CD4-positive, alpha-beta memory T cell (primary cell): ENCODE measurements around the gene EFNA5. TPM values are rescaled to one million over a fixed set of nuclear protein-coding genes. Genes with fewer than 3 reads are reported as not detected.

Experiments
- CTCF ChIA-PET: fragments of 350-600 bp; sonication (Branson Sonifier 250); formaldehyde crosslinking; loops from one replicate; lab custom pipeline; 2021; ENCODE audit warnings: inconsistent platforms; ENCODE audit not compliant: partially characterized antibody; lab: Charles Lee
- POLR2A ChIA-PET: fragments of 350-600 bp; sonication (Branson Sonifier 250); formaldehyde crosslinking; loops from one replicate; lab custom pipeline; 2021; ENCODE audit not compliant: partially characterized antibody; lab: Charles Lee
- DNase-seq, 5 donors: peaks; one replicate each; pipeline versions ENCODE4 v3.0.0 to v3.0.0-alpha.2; 2020 to 2022; ENCODE audit warnings: mixed read lengths in 1 of 5
- H3K27ac ChIP-seq: one replicate; pipeline ENCODE4 v1.7.0; 2013; ENCODE audit warnings: low read depth, low read length
- H3K27me3 ChIP-seq: 2 replicates; pipeline ENCODE4 v1.7.0; 2013; ENCODE audit warnings: mild to moderate bottlenecking, low read length, moderate library complexity; ENCODE audit not compliant: insufficient read depth
- H3K36me3 ChIP-seq: 2 replicates; pipeline ENCODE4 v1.7.0; 2013; ENCODE audit warnings: mild to moderate bottlenecking, low read length, moderate library complexity; ENCODE audit not compliant: insufficient read depth
- H3K4me1 ChIP-seq: 2 replicates; pipeline ENCODE4 v1.7.0; 2013; ENCODE audit warnings: mild to moderate bottlenecking, low read length, moderate library complexity; ENCODE audit not compliant: insufficient read depth
- H3K4me3 ChIP-seq, 2 donors: one replicate each; pipeline ENCODE4 v1.7.0; 2013; ENCODE audit warnings: low read length in 2 of 2, mild to moderate bottlenecking in 1 of 2
- H3K9me3 ChIP-seq, 2 donors: one replicate each; pipeline ENCODE4 v1.7.0; 2013; ENCODE audit warnings: low read length in 2 of 2, control low read depth in 1 of 2; ENCODE audit not compliant: control insufficient read depth in 1 of 2
- H3K27ac Mint-ChIP-seq, 7 donors: one replicate each; pipeline ENCODE4 v1.8.0; 2020 to 2021; ENCODE audit warnings: mixed read lengths in 7 of 7, mild to moderate bottlenecking in 6 of 7, inconsistent platforms in 3 of 7, moderate library complexity in 3 of 7
- H3K27me3 Mint-ChIP-seq, 2 donors: one replicate each; pipeline ENCODE4 v1.8.0; 2020 to 2021; ENCODE audit warnings: mixed read lengths in 2 of 2
- H3K36me3 Mint-ChIP-seq, 2 donors: one replicate each; pipeline ENCODE4 v1.8.0; 2020 to 2021; ENCODE audit warnings: mixed read lengths in 2 of 2, inconsistent platforms in 1 of 2, mild to moderate bottlenecking in 1 of 2
- H3K4me1 Mint-ChIP-seq, 4 donors: one replicate each; pipeline ENCODE4 v1.8.0; 2020 to 2021; ENCODE audit warnings: mixed read lengths in 4 of 4, mild to moderate bottlenecking in 1 of 4
- H3K4me3 Mint-ChIP-seq, 8 donors: one replicate each; pipeline ENCODE4 v1.8.0; 2020 to 2021; ENCODE audit warnings: mixed read lengths in 8 of 8, mild to moderate bottlenecking in 7 of 8, moderate library complexity in 6 of 8, inconsistent platforms in 3 of 8
- H3K9me3 Mint-ChIP-seq, 8 donors: one replicate each; pipeline ENCODE4 v1.8.0; 2020 to 2021; ENCODE audit warnings: mixed read lengths in 8 of 8, mild to moderate bottlenecking in 5 of 8, inconsistent platforms in 3 of 8, moderate library complexity in 1 of 8
- intact Hi-C: fragments of 100-400 bp; cut with micrococcal nuclease; formaldehyde crosslinking; loops from one replicate; pipeline ENCODE4 v1.15.1; 2023
- polyA plus RNA-seq, 2 donors: library from polyadenylated mRNA; unstranded; fragments of 300-500 nt; fragmentation: Illumina TruSeq; gene quantifications; one replicate each; pipeline ENCODE4 v1.2.3, GENCODE V29; 2021
- total RNA-seq, 2 experiments: library from RNA; stranded (reverse); gene quantifications; one replicate each; pipeline ENCODE4 v1.2.3, GENCODE V29; 2021

EFNA5 gene
- total and polyA plus RNA-seq, 4 experiments from 2014 or later = not detected

- no peaks in the 10 kb centered on the region for H3K4me1 ChIP-seq
- no peaks in the 10 kb centered on the region for H3K9me3 ChIP-seq
- ChIA-PET POLR2A (no interaction called here), CTCF (no interaction called here)
- DNase-seq = no peak
- intact Hi-C loops = no loop called here
- Mint-ChIP-seq H3K27ac (no peak overlapping the region), H3K27me3 (peaks cover 6 to 12% of the 10 kb centered on the region in 2 donors), H3K36me3 (no peaks in the 10 kb centered on the region), H3K4me1 (no peaks in the 10 kb centered on the region), H3K9me3 (peaks cover 0 to 2% (median 0%) of the 10 kb centered on the region in 8 donors), H3K4me3 (no peak overlapping the region)
- no peaks in the 10 kb centered on the region for H3K27me3 ChIP-seq
- H3K27ac ChIP-seq = no peak overlapping the region
- H3K4me3 ChIP-seq = no peak overlapping the region
- H3K36me3 ChIP-seq = no peaks in the 10 kb centered on the region
Measured at GRCh38 chr5:107655831-107656230, 14.9 kb downstream of the EFNA5 start.

DNA sequence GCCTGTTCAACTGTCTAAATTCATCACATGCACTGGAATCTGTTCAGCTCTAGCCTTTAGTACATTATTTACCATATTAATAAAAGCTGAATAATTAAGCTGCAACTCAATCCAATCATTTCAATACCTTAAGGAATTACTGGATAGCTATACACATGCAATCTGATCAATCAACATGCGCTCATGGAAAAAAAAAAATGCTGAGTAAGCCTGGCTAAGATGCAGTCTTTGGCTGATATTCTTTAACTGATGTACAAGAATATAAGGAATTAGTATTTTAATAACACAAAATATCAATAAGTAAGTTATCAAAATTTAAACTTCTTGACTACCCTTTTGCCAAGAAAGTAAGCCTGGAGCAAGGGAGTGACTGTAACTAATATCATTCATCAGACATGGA is 15.9 kb downstream of the EFNA5 start:
- Mint-ChIP-seq H3K4me1 (no peaks in the 10 kb centered on the region), H3K36me3 (no peaks in the 10 kb centered on the region), H3K27ac (no peak overlapping the region), H3K27me3 (peaks cover 3 to 9% of the 10 kb centered on the region in 2 donors), H3K4me3 (no peak overlapping the region), H3K9me3 (peaks cover 0 to 2% (median 0%) of the 10 kb centered on the region in 8 donors)
- H3K4me1 ChIP-seq = no peaks in the 10 kb centered on the region
- ChIA-PET POLR2A (no interaction called here), CTCF (no interaction called here)
- H3K4me3 ChIP-seq = no peak overlapping the region
- DNase-seq = no peak
- no peak overlapping the region for H3K27ac ChIP-seq
- intact Hi-C loops = no loop called here
- H3K27me3 ChIP-seq = no peaks in the 10 kb centered on the region
- H3K36me3 ChIP-seq = no peaks in the 10 kb centered on the region
- H3K9me3 ChIP-seq = no peaks in the 10 kb centered on the region

DNA sequence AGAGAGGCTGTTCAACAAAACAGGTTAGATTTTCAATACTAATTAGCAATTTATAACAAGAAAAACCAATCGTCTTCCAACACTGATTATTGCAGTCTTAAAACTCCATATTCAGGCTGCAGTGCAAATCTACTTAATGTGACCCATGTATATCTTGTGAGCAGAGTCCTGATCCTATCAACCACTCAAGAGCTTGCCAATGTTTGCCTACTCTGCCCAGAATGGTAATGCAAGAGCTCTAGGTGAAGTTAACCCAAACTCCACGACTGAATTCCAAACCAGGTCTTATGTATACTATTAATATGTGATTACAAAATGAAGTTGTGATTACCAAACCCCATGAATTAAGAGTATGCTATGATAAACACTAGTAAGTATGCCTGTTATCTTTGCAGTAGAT is 17.1 kb downstream of the EFNA5 start:
- no peak for DNase-seq

GRCh38 chr5:107652839-107653607 is 17.7 kb downstream of the EFNA5 start:
- Histone ChIP-seq H3K27ac (no peak overlapping the region), H3K4me1 (no peaks in the 10 kb centered on the region), H3K4me3 (no peak overlapping the region), H3K36me3 (no peaks in the 10 kb centered on the region), H3K9me3 (no peaks in the 10 kb centered on the region), H3K27me3 (no peaks in the 10 kb centered on the region)
- intact Hi-C loops = no loop called here
- Mint-ChIP-seq H3K27ac (no peak overlapping the region), H3K4me3 (no peak overlapping the region), H3K36me3 (no peaks in the 10 kb centered on the region), H3K4me1 (no peaks in the 10 kb centered on the region), H3K27me3 (peaks cover 3 to 9% of the 10 kb centered on the region in 2 donors), H3K9me3 (peaks cover 0 to 2% (median 0%) of the 10 kb centered on the region in 8 donors)
- POLR2A ChIA-PET = no interaction called here
- no peak for DNase-seq
- CTCF ChIA-PET = no interaction called here

More for the DNA sequence above, 17.1 kb downstream of the EFNA5 start:
- H3K36me3 ChIP-seq = no peaks in the 10 kb centered on the region
- no peaks in the 10 kb centered on the region for H3K9me3 ChIP-seq
- intact Hi-C loops = no loop called here
- ChIA-PET CTCF (no interaction called here), POLR2A (no interaction called here)
- peaks cover 0 to 2% (median 0%) of the 10 kb centered on the region in 8 donors for H3K9me3 Mint-ChIP-seq
- no peaks in the 10 kb centered on the region for H3K36me3 Mint-ChIP-seq
- no peaks in the 10 kb centered on the region for H3K4me1 Mint-ChIP-seq
- H3K27ac Mint-ChIP-seq = no peak overlapping the region
- no peak overlapping the region for H3K27ac ChIP-seq
- peaks cover 3 to 9% of the 10 kb centered on the region in 2 donors for H3K27me3 Mint-ChIP-seq
- no peaks in the 10 kb centered on the region for H3K4me1 ChIP-seq
- no peak overlapping the region for H3K4me3 Mint-ChIP-seq
- no peak overlapping the region for H3K4me3 ChIP-seq
- no peaks in the 10 kb centered on the region for H3K27me3 ChIP-seq

GRCh38 chr5:107652408-107652807 is 18.3 kb downstream of the EFNA5 start:
- Mint-ChIP-seq H3K4me3 (no peak overlapping the region), H3K36me3 (no peaks in the 10 kb centered on the region), H3K27ac (no peak overlapping the region), H3K4me1 (no peaks in the 10 kb centered on the region), H3K9me3 (peaks cover 0 to 2% (median 0%) of the 10 kb centered on the region in 8 donors), H3K27me3 (peaks cover 3 to 9% of the 10 kb centered on the region in 2 donors)
- no peak for DNase-seq
- POLR2A ChIA-PET = no interaction called here
- Histone ChIP-seq H3K27me3 (no peaks in the 10 kb centered on the region), H3K27ac (no peak overlapping the region), H3K4me1 (no peaks in the 10 kb centered on the region), H3K9me3 (no peaks in the 10 kb centered on the region), H3K4me3 (no peak overlapping the region), H3K36me3 (no peaks in the 10 kb centered on the region)
- intact Hi-C loops = no loop called here
- CTCF ChIA-PET = no interaction called here

- H3K27ac Mint-ChIP-seq = no peak overlapping the region
- H3K4me1 ChIP-seq = no peaks in the 10 kb centered on the region
- H3K36me3 Mint-ChIP-seq = no peaks in the 10 kb centered on the region
- H3K27ac ChIP-seq = no peak overlapping the region
- DNase-seq = no peak
- H3K27me3 Mint-ChIP-seq = peaks cover 3 to 9% of the 10 kb centered on the region in 2 donors
- H3K9me3 Mint-ChIP-seq = peaks cover 0 to 2% (median 0%) of the 10 kb centered on the region in 8 donors
- ChIA-PET CTCF (no interaction called here), POLR2A (no interaction called here)
- intact Hi-C loops = no loop called here
- no peak overlapping the region for H3K4me3 ChIP-seq
- no peaks in the 10 kb centered on the region for H3K4me1 Mint-ChIP-seq
- H3K4me3 Mint-ChIP-seq = no peak overlapping the region
- no peaks in the 10 kb centered on the region for H3K36me3 ChIP-seq
- no peaks in the 10 kb centered on the region for H3K27me3 ChIP-seq
- H3K9me3 ChIP-seq = no peaks in the 10 kb centered on the region
Measured at GRCh38 chr5:107651325-107651724, 19.4 kb downstream of the EFNA5 start.

DNA sequence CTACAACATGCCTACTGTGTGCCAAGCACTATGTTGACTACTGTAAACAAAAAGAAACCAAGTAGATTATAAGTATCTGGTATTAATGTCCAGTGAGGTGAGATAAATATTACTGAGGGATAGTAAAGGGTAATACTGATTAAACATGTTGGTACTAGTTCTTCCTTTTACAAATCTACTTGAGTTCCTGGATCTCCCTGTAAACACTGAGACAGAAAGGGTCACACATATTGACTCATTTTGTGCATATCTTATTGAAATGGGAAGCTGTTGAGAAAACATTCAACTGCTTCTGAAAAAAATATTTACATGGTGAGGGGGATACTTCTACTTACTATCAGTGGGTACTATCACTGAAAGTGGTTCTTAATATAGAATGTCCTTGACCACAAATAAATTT is 24.3 kb downstream of the EFNA5 start:
- H3K36me3 Mint-ChIP-seq = no peaks in the 10 kb centered on the region
- no peak for DNase-seq
- Histone ChIP-seq H3K4me3 (no peak overlapping the region), H3K36me3 (no peaks in the 10 kb centered on the region), H3K9me3 (no peaks in the 10 kb centered on the region), H3K27ac (no peak overlapping the region), H3K27me3 (no peaks in the 10 kb centered on the region), H3K4me1 (no peaks in the 10 kb centered on the region)
- H3K27ac Mint-ChIP-seq = no peak overlapping the region
- peaks cover 0 to 1% of the 10 kb centered on the region in 2 donors for H3K27me3 Mint-ChIP-seq
- CTCF ChIA-PET = no interaction called here
- POLR2A ChIA-PET = no interaction called here
- intact Hi-C loops = no loop called here
- H3K4me1 Mint-ChIP-seq = no peaks in the 10 kb centered on the region
- H3K4me3 Mint-ChIP-seq = no peak overlapping the region
- no peaks in the 10 kb centered on the region for H3K9me3 Mint-ChIP-seq
